NB4 (cell line): Measurements from ENCODE around the gene CCDC171.
A peak's percentile ranks its signal among the peaks of the same experiment; 100 is the strongest.
"Not testable (repeated sequence)": the region's sequence is repeated elsewhere in the genome, so short reads cannot be mapped to it uniquely, and the experiment has no call there.

ENCODE experiments used
- DNase-seq: peaks from one replicate; pipeline ENCODE4 v3.0.0; 2010; ENCODE audit warnings: low read depth
- H3K4me3 ChIP-seq: one replicate; pipeline ENCODE4 v1.5.1; 2011; ENCODE audit warnings: mild to moderate bottlenecking, low read depth, low read length, moderate library complexity
- MYC ChIP-seq: IDR thresholded peaks from 2 replicates; pipeline ENCODE4 v1.6.1; 2011; ENCODE audit warnings: low read depth, low read length
- POLR2A ChIP-seq: IDR thresholded peaks from 2 replicates; pipeline ENCODE4 v1.6.1; 2011; ENCODE audit warnings: mild to moderate bottlenecking; ENCODE audit not compliant: insufficient read length; ENCODE audit errors: extremely low read depth
- TF ChIP-seq, protein P1 (sequence below): IDR thresholded peaks from one replicate; pipeline ENCODE4 v1.5.1; 2012; ENCODE audit warnings: low read depth, low read length
- TF ChIP-seq, protein P2 (sequence below): IDR thresholded peaks from 2 replicates; pipeline ENCODE4 v1.6.1; 2011; ENCODE audit warnings: low read depth, low read length

The CCDC171 gene

DNA sequence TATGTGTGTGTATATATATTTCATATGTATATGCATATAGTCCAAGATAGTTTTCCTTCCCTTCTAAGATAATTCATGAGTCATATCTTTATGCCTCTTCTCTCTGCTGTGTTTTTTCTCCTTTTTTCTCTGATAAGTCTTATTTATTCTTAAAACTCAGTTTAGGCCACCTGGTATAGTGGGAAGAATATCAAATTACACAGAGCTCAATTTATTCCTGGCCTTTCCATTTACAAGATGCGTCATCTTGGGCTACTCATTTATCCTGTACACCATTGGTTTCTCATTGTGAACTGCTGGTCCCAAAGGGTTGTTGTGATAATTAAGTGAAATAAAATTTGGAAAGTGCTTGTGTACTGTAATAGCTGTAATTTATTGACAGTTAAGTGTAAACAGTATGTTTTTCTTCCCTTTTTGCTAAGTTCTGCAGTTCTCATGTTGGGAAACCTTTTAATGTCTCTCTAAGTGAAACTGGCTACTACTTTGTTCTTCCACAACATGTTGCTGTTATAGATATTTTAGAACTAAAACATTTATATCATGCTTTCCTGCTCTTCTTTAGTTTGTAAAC lies 19.4 kb downstream of the CCDC171 start:
- no peak overlapping the region for H3K4me3 ChIP-seq
- TF ChIP-seq, protein P1, sequence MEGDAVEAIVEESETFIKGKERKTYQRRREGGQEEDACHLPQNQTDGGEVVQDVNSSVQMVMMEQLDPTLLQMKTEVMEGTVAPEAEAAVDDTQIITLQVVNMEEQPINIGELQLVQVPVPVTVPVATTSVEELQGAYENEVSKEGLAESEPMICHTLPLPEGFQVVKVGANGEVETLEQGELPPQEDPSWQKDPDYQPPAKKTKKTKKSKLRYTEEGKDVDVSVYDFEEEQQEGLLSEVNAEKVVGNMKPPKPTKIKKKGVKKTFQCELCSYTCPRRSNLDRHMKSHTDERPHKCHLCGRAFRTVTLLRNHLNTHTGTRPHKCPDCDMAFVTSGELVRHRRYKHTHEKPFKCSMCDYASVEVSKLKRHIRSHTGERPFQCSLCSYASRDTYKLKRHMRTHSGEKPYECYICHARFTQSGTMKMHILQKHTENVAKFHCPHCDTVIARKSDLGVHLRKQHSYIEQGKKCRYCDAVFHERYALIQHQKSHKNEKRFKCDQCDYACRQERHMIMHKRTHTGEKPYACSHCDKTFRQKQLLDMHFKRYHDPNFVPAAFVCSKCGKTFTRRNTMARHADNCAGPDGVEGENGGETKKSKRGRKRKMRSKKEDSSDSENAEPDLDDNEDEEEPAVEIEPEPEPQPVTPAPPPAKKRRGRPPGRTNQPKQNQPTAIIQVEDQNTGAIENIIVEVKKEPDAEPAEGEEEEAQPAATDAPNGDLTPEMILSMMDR, result no peak
- TF ChIP-seq MYC, result no peak
- TF ChIP-seq POLR2A, result no peak
- TF ChIP-seq, protein P2, sequence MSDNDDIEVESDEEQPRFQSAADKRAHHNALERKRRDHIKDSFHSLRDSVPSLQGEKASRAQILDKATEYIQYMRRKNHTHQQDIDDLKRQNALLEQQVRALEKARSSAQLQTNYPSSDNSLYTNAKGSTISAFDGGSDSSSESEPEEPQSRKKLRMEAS, result no peak
- no peak for DNase-seq

GRCh38 chr9:15576350-15577050 lies 23.7 kb downstream of the CCDC171 start:
- no peak overlapping the region for H3K4me3 ChIP-seq
- TF ChIP-seq POLR2A (no peak), MYC (no peak)
- TF ChIP-seq, protein P1, result no peak
- TF ChIP-seq, protein P2, result no peak

DNA sequence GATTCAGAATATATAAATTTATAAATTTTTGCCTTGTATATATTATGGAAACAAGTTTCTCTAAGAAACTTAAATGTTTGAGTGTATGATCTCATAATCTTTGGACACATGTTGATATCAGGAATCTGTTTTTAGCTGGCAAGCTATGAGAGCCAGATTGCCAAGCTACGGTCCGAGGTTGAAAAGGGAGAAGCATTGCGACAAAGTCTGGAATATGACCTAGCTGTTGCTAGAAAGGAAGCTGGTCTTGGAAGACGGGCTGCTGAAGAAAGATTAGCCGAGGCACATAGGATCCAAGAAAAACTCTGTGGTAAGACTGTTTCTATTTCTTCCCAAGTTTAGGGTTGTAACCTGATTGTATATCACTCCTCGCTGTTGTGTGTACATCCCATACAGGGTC lies 25.9 kb downstream of the CCDC171 start:
- H3K4me3 ChIP-seq, result no peak overlapping the region
- no peak for TF ChIP-seq POLR2A
- TF ChIP-seq, protein P2, result no peak
- TF ChIP-seq MYC, result no peak
- TF ChIP-seq, protein P1, result no peak

More at GRCh38 chr9:15576350-15577050, 23.7 kb downstream of the CCDC171 start:
- DNase-seq, result no peak

GRCh38 chr9:15584379-15584778 lies 31.5 kb downstream of the CCDC171 start:
- DNase-seq, result no peak
- H3K4me3 ChIP-seq, result no peak overlapping the region
- TF ChIP-seq POLR2A (no peak), MYC (no peak)
- TF ChIP-seq, protein P2, result no peak
- TF ChIP-seq, protein P1, result no peak

More for the DNA sequence above, 25.9 kb downstream of the CCDC171 start:
- DNase-seq, result no peak

GRCh38 chr9:15592317-15592716 lies 39.5 kb downstream of the CCDC171 start:
- DNase-seq, result no peak
- TF ChIP-seq, protein P1, result no peak
- TF ChIP-seq, protein P2, result no peak
- TF ChIP-seq POLR2A, result no peak
- TF ChIP-seq MYC, result no peak
- H3K4me3 ChIP-seq, result no peak overlapping the region

DNA sequence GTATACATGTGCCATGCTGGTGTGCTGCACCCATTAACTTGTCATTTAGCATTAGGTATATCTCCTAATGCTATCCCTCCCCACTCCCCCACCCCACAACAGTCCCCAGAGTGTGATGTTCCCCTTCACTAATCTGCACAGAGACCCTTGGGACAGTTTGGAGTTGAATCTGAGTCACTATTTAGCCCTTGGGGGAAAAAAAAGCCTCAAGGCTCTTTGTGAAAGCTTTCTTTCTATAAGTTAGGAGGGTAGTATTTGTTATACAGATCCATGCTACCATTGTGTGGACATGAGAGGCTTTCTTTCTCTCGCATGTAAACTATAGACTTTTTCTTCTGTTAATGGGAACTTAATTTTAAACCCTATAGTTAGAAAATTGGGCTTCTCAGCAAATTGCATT lies 40.1 kb downstream of the CCDC171 start:
- DNase-seq, result peak; percentile 65
- not testable (repeated sequence) for H3K4me3 ChIP-seq

GRCh38 chr9:15600666-15601330 lies 48.0 kb downstream of the CCDC171 start:
- H3K4me3 ChIP-seq, DNase-seq: not testable (repeated sequence)
